ENCODE measurements around the gene P2RX4.

DNA sequence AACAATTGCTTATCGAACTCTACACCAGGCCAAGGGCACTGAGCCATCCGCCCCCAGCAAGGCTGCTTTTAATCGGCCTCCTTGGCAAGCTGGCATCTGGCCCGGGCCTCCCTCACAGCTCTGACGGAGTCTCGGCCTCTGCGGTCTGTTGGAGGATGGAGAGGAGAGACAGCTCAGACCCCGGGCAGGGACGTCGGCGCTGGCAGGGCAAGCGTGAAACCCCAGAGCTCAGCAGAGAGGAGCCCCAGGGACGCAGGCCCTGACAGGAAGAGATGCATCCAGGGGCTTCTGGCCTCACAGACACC is 69.1 kb downstream of the P2RX4 start:
- TF ChIP-seq, protein P1, sequence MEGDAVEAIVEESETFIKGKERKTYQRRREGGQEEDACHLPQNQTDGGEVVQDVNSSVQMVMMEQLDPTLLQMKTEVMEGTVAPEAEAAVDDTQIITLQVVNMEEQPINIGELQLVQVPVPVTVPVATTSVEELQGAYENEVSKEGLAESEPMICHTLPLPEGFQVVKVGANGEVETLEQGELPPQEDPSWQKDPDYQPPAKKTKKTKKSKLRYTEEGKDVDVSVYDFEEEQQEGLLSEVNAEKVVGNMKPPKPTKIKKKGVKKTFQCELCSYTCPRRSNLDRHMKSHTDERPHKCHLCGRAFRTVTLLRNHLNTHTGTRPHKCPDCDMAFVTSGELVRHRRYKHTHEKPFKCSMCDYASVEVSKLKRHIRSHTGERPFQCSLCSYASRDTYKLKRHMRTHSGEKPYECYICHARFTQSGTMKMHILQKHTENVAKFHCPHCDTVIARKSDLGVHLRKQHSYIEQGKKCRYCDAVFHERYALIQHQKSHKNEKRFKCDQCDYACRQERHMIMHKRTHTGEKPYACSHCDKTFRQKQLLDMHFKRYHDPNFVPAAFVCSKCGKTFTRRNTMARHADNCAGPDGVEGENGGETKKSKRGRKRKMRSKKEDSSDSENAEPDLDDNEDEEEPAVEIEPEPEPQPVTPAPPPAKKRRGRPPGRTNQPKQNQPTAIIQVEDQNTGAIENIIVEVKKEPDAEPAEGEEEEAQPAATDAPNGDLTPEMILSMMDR (conservative IDR thresholded peaks at IDR 0.05 in 1 of 2, IDR thresholded peaks at IDR 0.05 in 1 of 2; ENCODE audit: extremely low read depth in 1 of 2, insufficient read depth in 1 of 2, low read depth in 1 of 2, low read length in 2 of 2): no peak
- TF ChIP-seq EZH2 (IDR thresholded peaks at IDR 0.05; ENCODE audit: borderline replicate concordance, low read length): no peak
